ELF-1 (cell line): ENCODE data around the gene COPG1.
A peak's percentile ranks its signal among the peaks of the same experiment; 100 is the strongest.
"Not testable (repeated sequence)": the region's sequence is repeated elsewhere in the genome, so short reads cannot be mapped to it uniquely, and the experiment has no call there.

Experiments used
- DNase-seq: peaks from one replicate; pipeline ENCODE4 v3.0.0-alpha.2; 2016; ENCODE audit warnings: low read depth, low spot score

COPG1 gene, protein sequence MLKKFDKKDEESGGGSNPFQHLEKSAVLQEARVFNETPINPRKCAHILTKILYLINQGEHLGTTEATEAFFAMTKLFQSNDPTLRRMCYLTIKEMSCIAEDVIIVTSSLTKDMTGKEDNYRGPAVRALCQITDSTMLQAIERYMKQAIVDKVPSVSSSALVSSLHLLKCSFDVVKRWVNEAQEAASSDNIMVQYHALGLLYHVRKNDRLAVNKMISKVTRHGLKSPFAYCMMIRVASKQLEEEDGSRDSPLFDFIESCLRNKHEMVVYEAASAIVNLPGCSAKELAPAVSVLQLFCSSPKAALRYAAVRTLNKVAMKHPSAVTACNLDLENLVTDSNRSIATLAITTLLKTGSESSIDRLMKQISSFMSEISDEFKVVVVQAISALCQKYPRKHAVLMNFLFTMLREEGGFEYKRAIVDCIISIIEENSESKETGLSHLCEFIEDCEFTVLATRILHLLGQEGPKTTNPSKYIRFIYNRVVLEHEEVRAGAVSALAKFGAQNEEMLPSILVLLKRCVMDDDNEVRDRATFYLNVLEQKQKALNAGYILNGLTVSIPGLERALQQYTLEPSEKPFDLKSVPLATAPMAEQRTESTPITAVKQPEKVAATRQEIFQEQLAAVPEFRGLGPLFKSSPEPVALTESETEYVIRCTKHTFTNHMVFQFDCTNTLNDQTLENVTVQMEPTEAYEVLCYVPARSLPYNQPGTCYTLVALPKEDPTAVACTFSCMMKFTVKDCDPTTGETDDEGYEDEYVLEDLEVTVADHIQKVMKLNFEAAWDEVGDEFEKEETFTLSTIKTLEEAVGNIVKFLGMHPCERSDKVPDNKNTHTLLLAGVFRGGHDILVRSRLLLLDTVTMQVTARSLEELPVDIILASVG

DNA sequence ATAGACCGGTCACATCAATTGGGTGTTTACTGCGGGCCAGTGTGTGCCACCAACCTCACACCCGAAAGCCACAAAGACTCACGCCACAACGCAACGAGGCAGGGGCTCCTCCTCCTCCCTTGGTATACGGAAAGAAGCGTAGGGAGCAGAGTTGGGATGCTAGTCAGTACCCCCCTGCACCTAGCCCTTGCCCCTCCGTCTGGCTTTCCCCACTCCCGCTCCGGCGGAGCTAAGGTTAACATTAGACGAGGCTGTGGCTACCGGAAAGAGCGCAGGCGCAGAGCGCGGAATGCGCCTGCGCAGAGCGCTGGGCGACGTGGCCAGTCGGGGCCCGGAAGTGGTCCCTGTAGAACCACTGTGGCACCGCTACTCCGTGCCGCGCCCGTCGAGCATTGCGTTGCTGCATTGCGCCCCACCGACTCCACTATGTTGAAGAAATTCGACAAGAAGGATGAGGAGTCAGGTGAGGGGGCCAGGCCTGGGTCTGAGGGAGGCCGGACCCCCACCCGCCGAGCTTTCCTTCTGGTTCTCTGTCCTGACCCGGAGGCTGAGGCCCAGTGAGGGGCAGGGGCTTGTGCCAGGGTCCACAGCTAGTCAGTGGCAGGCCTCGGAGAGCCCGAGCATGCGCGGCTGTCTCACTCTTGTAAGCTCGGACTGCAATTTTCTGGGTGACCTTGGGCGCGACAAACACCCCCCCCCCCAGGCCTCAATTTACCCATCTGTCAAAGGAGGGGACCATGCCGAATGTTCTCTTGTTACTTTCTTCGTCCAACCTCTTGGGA lies at the start of gene COPG1:
Gene COPG1, plus strand, starts transcription at position 323 of the 782 bp plus-strand sequence. Its CDS starts 104 bp downstream, at position 427.
- peak; percentile 95 for DNase-seq

DNA sequence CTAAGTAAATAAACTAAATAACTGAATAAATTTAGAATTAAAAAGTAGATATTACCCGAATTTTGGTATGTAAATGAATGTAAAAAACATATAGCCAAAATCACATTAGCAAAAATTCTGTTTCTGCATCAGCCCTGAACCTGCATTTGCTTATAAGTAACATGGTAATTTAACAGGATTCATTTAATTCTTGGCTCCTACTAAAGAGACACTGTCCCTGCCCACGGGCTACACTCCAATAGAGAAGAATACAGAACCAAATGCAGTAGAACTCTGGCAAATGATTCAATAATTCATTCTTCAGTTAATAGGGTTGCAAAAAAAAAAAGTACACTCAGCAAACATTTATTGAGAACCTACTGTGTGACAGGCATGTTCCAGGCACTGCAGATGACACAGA lies 44.9 kb upstream of the COPG1 start:
- DNase-seq: no peak

DNA sequence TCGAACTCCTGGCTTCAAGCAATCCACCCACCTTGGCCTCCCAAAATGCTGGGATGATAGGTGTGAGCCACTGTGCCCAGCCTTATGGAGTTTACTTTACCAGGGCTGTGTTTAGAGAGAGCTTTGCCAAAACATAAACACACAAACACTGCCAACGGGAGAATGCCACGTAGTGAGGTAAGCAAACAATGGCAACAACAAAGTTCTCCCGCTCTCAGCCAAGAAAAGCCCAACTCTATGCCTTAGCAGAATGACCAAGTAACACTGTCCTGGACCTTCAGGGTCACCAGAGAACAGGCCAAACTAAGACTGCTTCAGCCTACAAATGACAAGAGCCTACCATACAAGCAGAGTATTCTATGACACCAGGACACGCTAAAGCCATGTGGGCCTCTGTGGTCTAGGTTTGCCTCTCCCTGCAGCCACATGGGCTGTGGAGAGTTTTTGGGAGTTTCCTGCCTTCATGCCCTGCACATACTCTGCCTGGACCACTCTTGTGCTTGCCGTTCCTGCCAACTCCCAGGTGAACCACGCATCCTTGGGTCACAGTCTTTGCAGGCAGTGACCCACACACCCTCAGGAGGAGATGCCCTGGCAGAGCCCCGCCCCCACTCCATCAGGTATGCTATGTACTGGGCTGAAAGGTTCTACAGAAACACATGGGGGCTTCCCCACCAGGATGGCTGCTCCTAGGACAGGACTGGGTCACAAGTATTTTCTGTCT lies 44.1 kb upstream of the COPG1 start:
- DNase-seq: no peak

DNA sequence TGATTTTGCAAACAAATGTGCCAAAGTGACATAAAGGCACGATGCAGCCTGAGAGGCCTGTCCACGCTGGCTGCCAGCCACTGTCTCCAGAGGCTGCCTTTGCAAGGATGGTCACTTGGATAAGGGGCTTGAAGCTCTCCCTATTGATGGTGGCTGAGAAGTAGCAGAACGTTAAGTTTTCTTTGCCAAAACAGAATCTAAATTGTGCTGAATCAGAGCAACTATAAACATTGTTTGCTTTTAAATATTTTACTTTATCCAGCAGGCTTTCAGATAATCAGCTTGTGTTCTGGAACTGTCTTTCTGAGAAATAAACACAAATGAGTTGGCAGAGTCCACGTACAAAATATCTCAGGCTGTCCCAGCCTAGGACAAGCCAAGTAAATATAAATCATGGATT lies 41.9 kb upstream of the COPG1 start:
- DNase-seq: no peak

DNA sequence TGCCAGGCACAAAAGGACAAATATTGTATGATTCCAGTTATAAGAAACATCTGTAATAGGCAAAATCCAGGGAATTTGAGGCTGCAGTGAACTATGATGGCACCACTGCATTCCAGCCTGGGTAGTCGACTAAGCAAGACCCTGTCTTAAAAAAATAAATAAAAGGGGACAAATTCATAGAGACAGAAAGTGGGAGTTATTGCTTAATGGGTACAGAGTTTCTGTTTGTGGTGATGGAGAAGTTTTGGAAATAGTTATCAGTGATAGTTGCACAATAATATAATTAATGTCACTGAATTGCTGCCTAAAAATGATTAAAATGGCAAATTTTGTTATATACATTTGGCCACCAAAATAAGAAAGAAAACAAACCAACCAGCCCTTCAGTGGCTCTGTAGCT lies 38.1 kb upstream of the COPG1 start:
- DNase-seq: no peak

DNA sequence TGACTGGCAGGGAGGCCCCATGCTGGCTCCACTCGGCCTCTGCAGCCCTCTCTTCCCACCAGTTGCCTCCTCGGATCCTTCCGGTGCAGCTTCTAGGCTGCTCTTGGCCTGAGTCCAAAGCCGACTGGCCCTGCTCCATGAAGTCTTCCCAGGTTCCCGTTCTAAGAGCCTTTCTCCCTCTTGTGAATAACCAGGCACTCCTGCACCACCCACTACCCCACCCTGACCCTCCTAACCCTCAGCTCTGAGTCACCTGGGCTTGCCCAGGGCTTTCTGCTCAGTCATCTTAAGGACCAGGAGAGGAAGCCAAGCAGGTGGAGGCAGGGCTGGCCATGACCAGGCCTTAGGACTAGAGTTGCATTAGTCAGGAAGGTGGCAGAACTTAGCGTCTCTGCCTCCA lies 37.6 kb upstream of the COPG1 start:
- no peak for DNase-seq

DNA sequence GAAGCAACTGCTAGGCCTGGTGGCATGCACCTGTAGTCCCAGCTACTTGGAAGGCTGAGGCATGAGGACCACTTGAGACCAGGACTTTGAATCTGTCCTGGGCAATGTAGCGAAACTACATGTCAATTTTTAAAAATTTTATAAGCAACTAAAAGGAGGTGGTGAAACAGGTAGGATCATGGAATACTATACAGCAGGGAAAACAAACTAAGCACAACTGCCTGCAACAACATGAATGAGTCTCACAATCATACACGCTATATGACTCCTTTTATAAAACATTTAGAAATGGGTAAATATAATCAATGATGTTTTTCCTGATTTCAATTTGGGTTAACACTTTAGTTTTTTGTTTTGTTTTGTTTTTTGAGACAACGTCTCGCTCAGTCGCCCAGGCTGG lies 36.2 kb upstream of the COPG1 start:
- DNase-seq: no peak

DNA sequence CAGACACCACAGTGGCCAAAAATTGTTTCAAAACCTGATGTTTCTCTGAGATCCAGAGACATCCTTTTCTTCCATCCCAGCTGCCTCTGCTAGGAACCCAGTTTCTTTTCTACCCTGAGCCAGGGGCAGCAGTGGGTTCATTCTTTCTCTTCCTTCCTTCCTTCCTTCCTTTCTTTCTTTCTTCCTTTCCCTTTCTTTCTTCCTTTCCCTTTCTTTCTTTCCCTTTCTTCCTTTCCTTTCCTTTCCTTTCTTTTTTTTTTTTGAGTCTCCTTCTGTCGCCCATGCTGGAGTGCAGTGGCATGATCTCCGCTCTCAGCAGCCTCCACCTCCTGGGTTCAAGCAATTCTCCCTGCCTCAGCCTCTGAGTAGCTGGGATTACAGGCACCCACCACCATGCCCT lies 30.7 kb upstream of the COPG1 start:
- no peak for DNase-seq

DNA sequence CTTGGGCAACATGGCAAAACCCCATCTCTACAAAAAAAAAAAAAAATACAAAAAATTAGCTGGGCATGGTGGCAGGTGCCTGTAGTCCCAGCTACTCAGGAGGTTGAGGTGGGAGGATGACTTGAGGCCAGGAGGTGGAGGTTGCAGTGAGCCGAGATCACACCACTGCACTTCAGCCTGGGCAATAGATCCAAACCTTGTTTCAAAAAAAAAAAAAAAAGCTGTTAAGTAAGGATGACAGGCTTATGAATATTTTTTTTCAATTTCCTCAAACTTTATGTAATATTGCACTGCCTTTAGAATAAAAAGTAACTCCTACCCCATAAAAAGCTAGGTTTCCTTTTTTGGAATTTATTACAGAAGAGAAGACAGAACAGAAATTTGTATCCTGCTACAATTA lies 25.0 kb upstream of the COPG1 start:
- not testable (repeated sequence) for DNase-seq

DNA sequence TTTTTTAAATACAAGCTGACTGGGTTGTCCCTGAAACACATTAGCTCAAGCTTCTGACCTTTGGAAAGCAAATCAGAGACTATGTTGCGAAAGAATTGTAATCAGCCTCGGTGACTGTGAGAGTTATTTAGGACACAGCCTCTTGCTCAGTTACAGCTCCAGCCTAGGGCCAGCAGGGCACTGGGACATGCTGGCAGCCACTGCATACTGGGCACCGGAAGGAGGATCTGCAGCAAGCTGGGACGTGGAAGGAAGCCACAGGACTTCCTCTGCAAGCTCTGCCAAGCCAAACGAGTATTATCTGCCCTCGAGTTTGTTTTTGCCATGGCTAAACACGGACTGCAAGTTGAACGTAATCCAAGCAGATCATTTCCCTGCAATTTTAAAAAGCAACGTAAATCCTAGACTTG lies 24.4 kb upstream of the COPG1 start:
- no peak for DNase-seq

DNA sequence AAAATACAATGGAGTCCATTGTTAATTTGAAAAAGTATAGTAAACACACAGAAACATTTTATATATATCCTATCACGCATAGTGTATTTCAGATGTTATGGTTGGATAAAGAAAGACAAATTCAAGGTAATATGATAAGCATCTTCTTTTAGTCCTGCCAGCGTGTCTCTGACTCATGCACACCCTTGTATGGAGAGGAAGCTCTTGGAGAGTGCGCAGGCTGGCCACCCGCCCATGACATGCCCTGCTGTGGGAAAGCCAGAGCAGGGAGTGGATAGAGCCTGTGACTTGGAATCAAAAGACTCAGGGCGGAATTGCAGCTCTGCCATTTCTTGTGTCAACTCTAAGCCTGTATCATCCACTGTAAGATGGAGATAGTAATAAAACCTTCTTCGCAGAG lies 23.0 kb upstream of the COPG1 start:
- no peak for DNase-seq

DNA sequence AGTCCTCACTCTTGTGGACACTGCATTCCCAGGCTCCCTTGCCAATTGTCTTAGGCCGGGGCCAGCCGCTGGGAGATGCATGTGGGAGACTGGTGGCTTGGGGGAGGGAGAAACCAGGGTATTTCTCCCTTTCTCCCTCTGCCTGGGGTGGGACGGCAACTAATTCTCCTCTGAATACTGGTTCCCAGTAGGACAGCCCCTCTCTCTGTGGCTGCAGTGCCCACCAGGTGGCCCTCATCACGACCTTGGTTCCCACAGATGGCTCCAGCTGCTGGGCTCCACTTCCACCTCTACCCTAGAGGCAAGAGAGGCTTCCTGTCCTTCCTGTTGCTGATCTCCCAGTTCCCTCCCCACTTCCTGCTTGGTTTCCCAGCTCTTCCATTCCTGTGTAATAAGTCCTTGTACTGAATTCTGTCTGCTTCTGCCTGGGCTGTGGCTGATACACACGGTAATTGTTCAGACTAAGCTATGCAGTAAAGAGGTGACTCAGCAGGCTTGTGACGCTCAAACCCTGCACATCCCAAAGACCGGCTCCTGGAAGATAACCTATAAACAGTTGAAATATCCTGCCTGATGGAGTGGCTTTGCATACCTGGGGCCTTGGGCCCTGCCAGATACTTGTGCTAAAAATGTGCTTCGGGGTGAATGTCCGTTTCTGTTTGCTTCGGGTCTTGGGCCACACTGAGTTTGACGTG lies 20.4 kb upstream of the COPG1 start:
- DNase-seq: peak; percentile 57

DNA sequence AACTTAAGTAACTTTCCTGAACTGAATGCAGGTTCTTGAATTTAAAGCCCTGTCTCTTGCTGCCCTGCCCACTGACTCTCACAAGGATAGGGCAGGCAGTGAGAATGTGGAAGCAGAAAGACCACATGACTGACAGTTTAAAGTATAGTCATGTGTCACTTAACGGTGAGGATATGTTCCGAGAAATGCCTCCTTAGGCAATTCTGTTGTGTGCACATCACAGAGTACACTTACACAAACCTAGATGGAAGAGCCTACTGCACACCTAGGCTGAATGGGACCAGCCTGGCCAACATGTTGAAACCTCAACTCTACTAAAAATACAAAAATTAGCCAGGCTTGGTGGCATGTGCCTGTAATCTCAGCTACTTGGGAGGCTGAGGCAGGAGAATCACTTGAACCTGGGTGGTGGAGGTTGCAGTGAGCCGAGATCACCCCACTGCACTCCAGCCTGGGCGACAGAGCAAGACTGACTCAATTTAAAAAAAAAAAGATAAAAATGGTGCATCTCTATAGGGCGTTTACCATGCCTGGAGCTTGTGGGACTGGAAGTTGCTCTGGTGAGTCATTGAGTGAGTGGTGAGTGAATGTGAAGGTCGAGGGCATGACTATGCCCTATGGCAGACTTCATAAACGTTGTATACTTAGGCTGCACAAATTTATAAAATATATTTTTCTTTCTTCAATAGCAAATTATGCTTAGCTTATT lies 18.9 kb upstream of the COPG1 start:
- DNase-seq: no peak

DNA sequence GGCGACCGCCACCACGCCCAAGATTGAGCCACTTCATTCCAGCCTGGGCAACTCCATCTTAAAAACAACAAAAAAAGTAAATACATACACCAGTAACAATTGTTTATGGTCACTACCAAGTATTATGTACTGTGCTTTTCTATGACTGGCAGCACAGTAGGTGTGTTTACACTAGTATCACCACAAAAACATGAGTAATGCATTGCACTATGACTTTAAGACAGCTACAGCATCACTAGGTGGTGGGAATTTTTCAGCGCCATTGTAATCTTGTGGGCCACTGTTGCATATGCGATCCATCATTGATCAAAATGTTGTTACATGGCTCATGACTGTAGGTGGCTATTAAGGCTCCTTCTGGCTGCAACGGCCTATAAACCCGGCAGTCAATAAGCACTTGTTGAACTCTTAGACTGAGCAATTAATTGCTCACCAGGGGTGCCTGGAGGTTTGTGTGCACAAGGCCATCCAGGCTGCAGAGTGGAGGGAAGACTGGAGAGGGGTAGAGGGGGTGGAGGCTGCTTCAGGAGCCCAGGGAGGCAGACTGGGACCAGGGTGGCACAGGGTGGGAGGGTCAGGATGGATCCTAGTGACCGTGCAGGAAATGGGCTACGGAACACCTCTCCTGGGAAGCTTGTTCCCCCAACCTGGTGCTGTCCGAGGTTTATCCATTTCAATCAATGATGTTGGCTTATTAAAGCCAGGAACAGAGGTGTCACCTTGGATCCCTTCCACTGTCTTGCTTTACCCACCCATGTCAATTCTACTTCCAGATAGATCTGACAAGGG lies 17.9 kb upstream of the COPG1 start:
- no peak for DNase-seq

DNA sequence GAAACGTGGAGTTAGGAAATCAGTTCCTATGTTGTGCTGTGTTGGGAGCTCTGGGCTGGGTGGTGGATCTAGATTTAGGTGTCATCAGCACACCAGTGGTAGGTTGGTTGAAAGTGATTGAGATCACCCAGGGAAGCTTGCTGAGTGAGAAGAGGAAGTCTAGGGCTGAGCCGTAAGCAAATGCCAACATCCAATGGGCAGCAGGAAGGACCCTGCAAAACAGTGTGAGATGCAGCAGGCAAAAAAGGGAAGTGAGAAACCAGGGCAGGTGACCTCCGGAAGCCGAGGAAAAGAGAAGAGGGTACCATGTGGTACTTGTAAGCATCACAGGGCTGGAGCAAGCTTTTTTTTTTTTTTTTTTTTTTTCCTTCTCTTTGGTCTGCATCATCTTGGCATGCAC lies 15.9 kb upstream of the COPG1 start:
- no peak for DNase-seq

DNA sequence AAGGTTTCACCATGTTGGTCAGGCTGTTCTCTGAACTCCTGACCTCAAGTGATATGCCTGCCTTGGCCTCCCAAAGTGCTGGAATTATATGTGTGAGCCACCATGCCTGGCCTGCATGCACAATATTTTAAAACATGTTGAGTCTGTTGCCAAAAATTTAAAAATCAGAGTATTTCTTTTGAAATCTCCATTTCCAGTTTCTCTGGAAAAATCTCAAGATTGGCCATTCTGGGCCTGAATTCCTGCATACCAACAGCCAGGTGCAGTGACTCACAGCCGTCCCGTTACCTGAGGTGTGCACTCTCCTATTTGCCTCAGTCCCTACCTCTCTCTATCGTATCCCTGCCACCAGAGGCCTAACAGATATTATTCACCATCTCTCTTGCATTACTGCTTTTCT lies 15.0 kb upstream of the COPG1 start:
- no peak for DNase-seq

DNA sequence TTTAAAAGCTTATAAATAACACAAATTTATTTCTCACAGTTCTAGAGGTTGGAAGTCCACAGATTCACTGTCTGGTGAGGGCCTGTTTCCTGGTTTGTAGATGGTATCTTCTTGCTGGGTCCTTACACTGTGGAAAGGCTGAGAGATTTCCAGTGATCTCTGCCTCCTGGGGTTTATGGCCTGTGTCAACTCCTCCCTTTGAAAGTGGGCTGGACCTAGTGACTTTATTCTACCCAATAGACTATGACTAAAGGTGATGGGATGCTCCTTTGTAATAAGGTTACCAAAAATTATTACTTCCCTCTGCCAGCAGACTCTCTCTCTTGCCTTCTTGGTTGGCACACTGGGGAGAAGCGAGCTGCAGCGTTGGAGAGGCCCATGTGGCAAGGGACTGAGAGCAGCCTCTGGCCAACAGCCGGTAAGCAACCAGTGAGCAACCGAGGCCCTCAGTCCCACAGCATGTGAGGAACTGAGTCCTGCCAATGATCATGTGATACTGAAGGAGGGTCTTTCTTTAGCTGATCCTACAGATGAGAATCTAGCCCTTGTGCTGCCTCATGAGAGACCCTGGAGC lies 14.0 kb upstream of the COPG1 start:
- DNase-seq: no peak

DNA sequence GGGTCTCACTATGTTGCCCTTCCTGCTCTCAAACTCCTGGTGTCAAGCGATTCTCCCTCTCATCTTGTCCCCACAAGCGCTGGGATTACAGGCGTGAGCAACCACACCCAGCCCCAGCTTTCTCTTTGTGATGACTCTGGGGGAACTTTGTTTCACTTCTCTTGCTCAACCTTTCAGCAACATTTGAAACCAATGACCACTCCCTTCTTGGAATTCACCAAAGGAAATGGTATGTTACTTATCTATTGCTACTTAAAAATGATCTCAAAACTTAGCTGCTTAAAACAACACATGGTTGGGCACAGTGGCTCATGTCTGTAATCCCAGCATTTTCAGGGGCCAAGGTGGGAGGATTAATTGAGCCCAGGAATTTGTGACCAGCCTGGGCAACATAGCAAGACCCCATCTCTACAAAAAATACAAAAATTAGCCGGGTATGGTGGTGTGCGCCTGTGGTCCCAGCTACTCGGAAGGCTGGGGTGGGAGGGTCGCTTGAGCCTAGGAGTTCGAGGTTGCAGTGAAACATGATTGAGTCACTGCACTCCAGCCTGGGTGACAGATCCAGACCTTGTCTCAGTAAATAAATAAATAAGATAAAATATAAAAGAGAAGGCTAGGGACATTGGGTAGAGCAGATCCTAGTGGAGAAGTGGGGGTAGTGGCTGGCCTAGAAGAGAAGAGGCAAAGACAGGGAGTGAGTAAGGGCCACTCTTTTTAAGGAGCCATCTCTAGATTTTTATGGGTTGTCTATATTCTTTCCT lies 10.3 kb upstream of the COPG1 start:
- no peak for DNase-seq
